ENCODE data around the gene PNPLA8.

GRCh38 chr7:108464743-108465142 lies 61.2 kb downstream of the PNPLA8 start:
- no peak for TF ChIP-seq CTCF (conservative IDR thresholded peaks at IDR 0.05; ENCODE audit: low read length)
- no peak for TF ChIP-seq EZH2phosphoT487 (IDR thresholded peaks at IDR 0.05; ENCODE audit: borderline replicate concordance)

Data from Loucy (cell line).